Nephron progenitor cell (in vitro differentiated cells): ENCODE results near the gene ATF6B.

Experiments used
- DNase-seq: peaks from one replicate; pipeline ENCODE4 v3.0.0; 2021
- H3K27ac Mint-ChIP-seq: 2 replicates; pipeline ENCODE4 v1.8.0; 2021; ENCODE audit warnings: mild to moderate bottlenecking, moderate library complexity, mixed read lengths
- H3K27me3 Mint-ChIP-seq: 2 replicates; pipeline ENCODE4 v1.8.0; 2021; ENCODE audit warnings: mild to moderate bottlenecking, low read depth, mixed read lengths; ENCODE audit not compliant: poor library complexity
- H3K36me3 Mint-ChIP-seq: 2 replicates; pipeline ENCODE4 v1.8.0; 2021; ENCODE audit warnings: low read depth, mixed read lengths
- H3K4me1 Mint-ChIP-seq: 2 replicates; pipeline ENCODE4 v1.8.0; 2021; ENCODE audit warnings: mixed read lengths
- H3K4me3 Mint-ChIP-seq: 2 replicates; pipeline ENCODE4 v1.8.0; 2021; ENCODE audit warnings: mild to moderate bottlenecking, moderate library complexity, mixed read lengths
- H3K9me3 Mint-ChIP-seq: 2 replicates; pipeline ENCODE4 v1.8.0; 2021; ENCODE audit warnings: mild to moderate bottlenecking, moderate library complexity, mixed read lengths
- CTCF ChIP-seq: fragments of 200-600 bp; sonication (generic); IDR thresholded peaks from 2 replicates; pipeline ENCODE4 v1.5.0; 2021; ENCODE audit warnings: antibody characterized with exemption

ATF6B gene

GRCh38 chr6:32140420-32141046 is 12.5 kb upstream of the ATF6B start:
- H3K4me1 Mint-ChIP-seq = peaks cover 23% of the 10 kb centered on the region
- no peak for TF ChIP-seq CTCF
- no peak for DNase-seq
- no peaks in the 10 kb centered on the region for H3K9me3 Mint-ChIP-seq
- no peaks in the 10 kb centered on the region for H3K36me3 Mint-ChIP-seq
- peaks cover 10% of the 10 kb centered on the region for H3K27me3 Mint-ChIP-seq
- no peak overlapping the region for H3K27ac Mint-ChIP-seq
- H3K4me3 Mint-ChIP-seq = no peak overlapping the region

- no peaks in the 10 kb centered on the region for H3K36me3 Mint-ChIP-seq
- peaks cover 27% of the 10 kb centered on the region for H3K4me1 Mint-ChIP-seq
- no peaks in the 10 kb centered on the region for H3K9me3 Mint-ChIP-seq
- DNase-seq = no peak
- peaks cover 18% of the 10 kb centered on the region for H3K27me3 Mint-ChIP-seq
- H3K4me3 Mint-ChIP-seq = no peak overlapping the region
- no peak for TF ChIP-seq CTCF
- no peak overlapping the region for H3K27ac Mint-ChIP-seq
Observed at GRCh38 chr6:32139590-32139989, 11.5 kb upstream of the ATF6B start.

GRCh38 chr6:32137454-32137853 is 9.4 kb upstream of the ATF6B start:
- no peak for TF ChIP-seq CTCF
- DNase-seq = no peak
- peaks cover 36% of the 10 kb centered on the region for H3K27me3 Mint-ChIP-seq
- H3K27ac Mint-ChIP-seq = no peak overlapping the region
- no peaks in the 10 kb centered on the region for H3K36me3 Mint-ChIP-seq
- no peaks in the 10 kb centered on the region for H3K9me3 Mint-ChIP-seq
- H3K4me1 Mint-ChIP-seq = peaks cover 27% of the 10 kb centered on the region
- no peak overlapping the region for H3K4me3 Mint-ChIP-seq

- no peak for DNase-seq
- Mint-ChIP-seq H3K36me3 (no peaks in the 10 kb centered on the region), H3K4me3 (no peak overlapping the region), H3K27me3 (peaks cover 40% of the 10 kb centered on the region), H3K27ac (no peak overlapping the region), H3K4me1 (peaks cover 33% of the 10 kb centered on the region), H3K9me3 (no peaks in the 10 kb centered on the region)
- TF ChIP-seq CTCF = no peak
Observed at GRCh38 chr6:32133786-32134185, 5.7 kb upstream of the ATF6B start.

- no peak for TF ChIP-seq CTCF
- peak overlapping the region; percentile 51 for H3K4me3 Mint-ChIP-seq
- H3K36me3 Mint-ChIP-seq = no peaks in the 10 kb centered on the region
- DNase-seq = no peak
- H3K27ac Mint-ChIP-seq = no peak overlapping the region
- H3K27me3 Mint-ChIP-seq = peaks cover 40% of the 10 kb centered on the region
- no peaks in the 10 kb centered on the region for H3K9me3 Mint-ChIP-seq
- peaks cover 42% of the 10 kb centered on the region for H3K4me1 Mint-ChIP-seq
Observed at GRCh38 chr6:32132110-32132509, 4.1 kb upstream of the ATF6B start.

- no peak for TF ChIP-seq CTCF
- Mint-ChIP-seq H3K27me3 (peaks cover 40% of the 10 kb centered on the region), H3K4me3 (peak overlapping the region; percentile 62), H3K4me1 (peaks cover 48% of the 10 kb centered on the region), H3K36me3 (no peaks in the 10 kb centered on the region), H3K9me3 (no peaks in the 10 kb centered on the region), H3K27ac (no peak overlapping the region)
- DNase-seq = no peak
Observed at GRCh38 chr6:32131439-32131948, 3.4 kb upstream of the ATF6B start.
